NCI-H2196 treated with DMSO at 0.1 percent for 48 hours (cell line): ENCODE measurements around the gene CYP4F2.
"Not testable (repeated sequence)": the region's sequence is repeated elsewhere in the genome, so short reads cannot be mapped to it uniquely, and the experiment has no call there.

Source experiments
- DNase-seq: peaks from one replicate; lab custom pipeline; 2025; ENCODE audit not compliant: unreplicated experiment; lab: John Stamatoyannopoulos, UW

Gene CYP4F2, protein sequence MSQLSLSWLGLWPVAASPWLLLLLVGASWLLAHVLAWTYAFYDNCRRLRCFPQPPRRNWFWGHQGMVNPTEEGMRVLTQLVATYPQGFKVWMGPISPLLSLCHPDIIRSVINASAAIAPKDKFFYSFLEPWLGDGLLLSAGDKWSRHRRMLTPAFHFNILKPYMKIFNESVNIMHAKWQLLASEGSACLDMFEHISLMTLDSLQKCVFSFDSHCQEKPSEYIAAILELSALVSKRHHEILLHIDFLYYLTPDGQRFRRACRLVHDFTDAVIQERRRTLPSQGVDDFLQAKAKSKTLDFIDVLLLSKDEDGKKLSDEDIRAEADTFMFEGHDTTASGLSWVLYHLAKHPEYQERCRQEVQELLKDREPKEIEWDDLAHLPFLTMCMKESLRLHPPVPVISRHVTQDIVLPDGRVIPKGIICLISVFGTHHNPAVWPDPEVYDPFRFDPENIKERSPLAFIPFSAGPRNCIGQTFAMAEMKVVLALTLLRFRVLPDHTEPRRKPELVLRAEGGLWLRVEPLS

GRCh38 chr19:15897738-15898276, at the start of gene CYP4F2:
Gene CYP4F2 (minus strand): TSS chr19:15898074. CDS start chr19:15897611, 463 bp downstream.
- no peak for DNase-seq

- no peak for DNase-seq
These were observed 47.4 kb upstream of the CYP4F2 start for GRCh38 chr19:15945301-15945700.

- no peak for DNase-seq
These were observed 46.5 kb upstream of the CYP4F2 start for GRCh38 chr19:15944401-15944800.

DNA sequence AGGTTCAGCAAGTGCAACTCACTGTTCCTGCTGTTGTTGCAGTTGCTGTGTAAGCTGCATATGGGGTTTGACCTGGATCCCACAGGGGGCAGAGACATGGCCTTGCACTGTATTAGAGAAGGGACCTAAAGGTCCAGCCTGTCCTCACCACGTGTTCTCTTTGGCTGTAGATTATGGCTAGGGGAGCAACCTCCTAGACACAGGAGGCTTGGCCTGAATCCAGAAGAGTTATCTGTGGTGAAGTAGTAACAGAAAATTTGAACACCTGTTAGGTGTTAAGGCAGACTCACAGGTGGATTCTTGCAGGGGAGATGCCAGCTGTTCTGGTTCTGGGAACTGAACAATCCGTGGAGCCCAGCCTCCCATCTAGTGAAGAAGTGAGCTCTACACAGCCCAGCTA, 39.9 kb upstream of the CYP4F2 start:
- no peak for DNase-seq

- DNase-seq, result no peak
These were observed 39.1 kb upstream of the CYP4F2 start for GRCh38 chr19:15936950-15937349.

DNA sequence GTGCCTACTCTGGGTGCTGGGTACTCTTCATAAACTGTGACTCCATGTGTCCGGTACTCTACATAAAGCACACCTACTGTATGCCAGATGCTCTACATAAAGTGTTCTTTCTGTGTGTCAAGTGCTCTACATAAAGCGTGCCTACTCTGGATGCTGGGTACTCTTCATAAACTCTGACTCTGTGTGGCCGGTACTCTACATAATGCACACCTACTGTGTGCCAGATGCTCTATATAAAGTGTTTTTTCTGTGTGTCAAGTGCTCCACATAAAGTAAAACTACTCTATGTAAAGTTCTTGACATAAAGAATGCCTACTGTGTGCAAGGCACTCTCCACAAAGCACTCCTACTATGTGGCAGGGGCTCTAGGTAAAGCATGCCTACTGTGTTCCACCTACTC, 38.3 kb upstream of the CYP4F2 start:
- no peak for DNase-seq

- DNase-seq, result peak; percentile 84
These were observed 37.4 kb upstream of the CYP4F2 start for GRCh38 chr19:15935167-15935702.

- DNase-seq, result peak; percentile 84
These were observed 36.6 kb upstream of the CYP4F2 start, which contains the start of gene CYP4F11 for GRCh38 chr19:15934332-15935078. Gene CYP4F11 (minus strand): TSS chr19:15934529. CDS start chr19:15934408, 121 bp downstream.

DNA sequence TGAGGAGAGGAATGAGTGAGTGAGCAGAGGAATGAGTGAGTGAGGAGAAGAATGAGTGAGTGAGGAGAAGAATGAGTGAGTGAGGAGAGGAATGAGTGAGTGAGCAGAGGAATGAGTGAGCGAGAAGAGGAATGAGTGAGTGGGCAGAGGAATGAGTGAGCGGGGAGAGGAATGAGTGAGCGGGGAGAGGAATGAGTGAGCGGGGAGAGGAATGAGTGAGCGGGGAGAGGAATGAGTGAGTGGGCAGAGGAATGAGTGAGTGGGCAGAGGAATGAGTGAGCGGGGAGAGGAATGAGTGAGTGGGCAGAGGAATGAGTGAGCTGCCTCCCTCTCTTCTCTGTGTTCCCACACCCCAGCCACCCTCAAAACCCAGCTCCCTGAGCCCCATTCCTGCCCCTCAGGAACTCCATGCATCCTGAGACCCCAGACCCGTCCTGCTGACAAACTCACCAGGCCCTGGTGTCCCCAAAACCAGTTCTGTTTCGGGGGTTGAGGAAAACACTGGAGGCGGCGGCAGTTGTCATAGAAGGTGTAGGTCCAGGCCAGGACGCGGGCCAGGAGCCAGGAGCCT, 36.0 kb upstream of the CYP4F2 start:
- not testable (repeated sequence) for DNase-seq

- no peak for DNase-seq
These were observed 30.4 kb upstream of the CYP4F2 start for GRCh38 chr19:15928321-15928720.

DNA sequence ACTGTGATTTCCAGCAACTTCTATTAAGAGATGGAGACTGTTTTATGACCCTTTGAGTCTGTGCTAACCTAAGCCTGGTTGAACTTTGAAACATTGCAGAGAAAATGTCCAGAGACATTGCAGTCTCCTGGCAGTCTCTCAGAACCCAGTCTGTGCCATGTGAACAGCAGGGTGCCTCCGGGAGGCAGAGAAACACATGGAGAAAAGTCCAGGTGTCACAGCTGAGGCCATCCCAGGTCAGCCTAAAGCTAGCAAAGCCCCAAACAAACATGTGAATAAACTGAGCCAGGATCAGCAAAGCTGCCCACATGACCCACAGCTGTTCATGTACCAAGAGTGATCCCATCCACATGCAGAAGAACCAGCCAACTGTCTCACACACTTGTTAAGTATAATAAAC, 28.6 kb upstream of the CYP4F2 start:
- DNase-seq, result no peak

- DNase-seq, result no peak
These were observed 25.8 kb upstream of the CYP4F2 start for GRCh38 chr19:15923702-15924101.

DNA sequence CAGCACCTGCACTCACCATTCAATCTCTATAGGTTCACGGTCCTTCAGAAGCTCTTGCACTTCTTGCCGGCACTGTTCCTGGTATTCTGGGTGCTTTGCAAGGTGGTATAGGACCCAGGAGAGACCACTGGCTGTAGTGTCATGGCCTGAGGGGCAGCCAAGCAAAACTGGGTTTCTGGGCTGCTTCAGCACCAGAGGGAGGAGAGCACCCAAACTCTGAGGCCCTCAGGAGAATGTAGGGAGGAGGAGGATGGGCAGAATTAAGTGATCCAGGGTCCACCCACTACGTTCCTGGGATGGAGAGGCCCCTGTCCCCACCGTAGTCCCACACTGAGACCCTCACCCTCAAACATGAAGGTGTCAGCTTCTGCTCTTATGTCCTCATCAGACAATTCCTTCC, 24.1 kb upstream of the CYP4F2 start:
- no peak for DNase-seq

GRCh38 chr19:15919243-15919642, 21.4 kb upstream of the CYP4F2 start:
- no peak for DNase-seq

DNA sequence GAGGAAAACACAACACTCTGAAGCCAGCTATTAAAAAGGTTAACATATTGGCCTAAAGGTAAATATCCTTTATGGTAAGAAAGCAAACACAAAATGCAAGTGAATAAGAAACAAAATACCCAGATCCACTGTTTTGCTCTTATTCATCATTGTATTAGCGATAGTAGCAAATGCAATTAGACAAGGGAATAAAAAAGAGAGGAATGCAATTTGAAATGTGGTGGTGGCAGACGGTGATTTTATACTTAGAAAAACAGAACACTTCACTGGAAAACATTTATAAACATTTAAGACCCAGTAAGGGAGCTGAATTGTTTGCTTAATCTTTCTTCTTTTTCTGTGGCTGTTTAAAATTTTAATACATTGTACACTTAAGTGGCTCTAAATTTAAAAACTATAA, 17.2 kb upstream of the CYP4F2 start:
- no peak for DNase-seq

DNA sequence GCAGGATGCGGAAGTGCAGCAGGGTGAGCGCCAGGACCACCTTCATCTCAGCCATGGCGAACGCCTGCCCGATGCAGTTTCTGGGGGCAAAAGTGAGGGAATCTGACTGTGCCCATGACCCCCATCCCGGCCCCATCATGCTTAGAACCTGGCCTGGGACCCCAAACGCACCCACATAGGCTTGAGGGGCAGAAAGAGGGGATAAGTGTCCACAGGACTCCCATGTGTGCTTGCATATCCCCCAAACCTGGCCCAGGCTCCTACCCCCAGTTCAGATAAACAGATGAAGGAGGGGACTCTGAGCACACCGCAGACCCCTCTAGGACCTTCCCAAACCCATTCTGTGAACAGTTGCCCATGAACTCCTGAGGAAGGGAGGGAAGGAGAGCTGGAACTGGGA, 16.0 kb upstream of the CYP4F2 start:
- no peak for DNase-seq

- no peak for DNase-seq
These were observed 15.5 kb upstream of the CYP4F2 start for GRCh38 chr19:15913384-15913783.

DNA sequence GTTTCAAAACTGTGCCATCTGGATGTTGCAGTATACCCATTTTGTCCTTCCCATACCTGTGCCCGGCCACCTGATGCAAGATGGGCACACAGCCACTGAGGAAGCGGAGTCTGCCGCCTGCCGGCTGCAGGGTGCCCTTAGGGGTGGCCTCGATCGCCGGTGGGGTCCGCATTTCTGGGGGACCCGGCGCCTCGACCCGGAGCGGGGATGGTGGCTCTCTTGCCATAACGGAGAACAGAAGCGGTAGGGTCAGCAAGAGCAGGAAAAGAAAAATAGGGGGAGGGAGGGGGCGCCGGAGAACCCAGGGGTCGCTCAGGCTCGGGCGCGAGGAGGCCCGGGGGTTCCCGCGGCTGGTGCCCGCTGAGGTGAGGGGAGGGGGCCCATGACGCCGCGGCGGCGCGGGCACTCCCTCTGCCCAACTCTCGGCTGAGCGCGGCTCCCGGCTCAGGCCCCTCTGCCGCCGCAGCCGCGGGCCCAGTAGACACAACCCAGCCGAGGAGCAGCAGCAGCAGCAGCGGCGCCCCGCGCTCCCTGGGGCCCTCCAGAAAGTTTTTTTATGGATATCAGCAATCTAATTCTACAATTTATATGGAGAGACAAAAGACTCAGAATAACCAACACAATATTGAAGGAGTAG, 13.8 kb upstream of the CYP4F2 start:
- no peak for DNase-seq

DNA sequence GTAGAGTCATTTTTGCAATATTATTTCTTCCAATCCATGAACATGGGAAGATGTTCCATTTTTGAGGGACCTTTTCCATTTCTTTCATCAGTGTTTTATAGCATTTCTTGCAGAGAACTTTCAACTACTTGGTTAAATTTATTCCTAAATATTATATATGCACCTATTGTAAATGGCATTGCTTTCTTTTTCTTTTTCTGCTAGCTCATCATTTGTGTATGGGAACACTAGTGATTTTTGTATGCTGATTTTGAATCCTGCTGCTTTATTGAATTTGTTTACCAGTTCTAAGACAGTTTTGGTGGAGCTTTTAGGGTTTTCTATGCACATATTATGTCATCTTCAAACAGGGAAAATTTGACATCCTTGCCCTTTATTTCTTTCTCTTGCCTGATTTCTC, 7.2 kb upstream of the CYP4F2 start:
- DNase-seq, result no peak

- DNase-seq, result not testable (repeated sequence)
These were observed 5.0 kb upstream of the CYP4F2 start for GRCh38 chr19:15902898-15903297.

DNA sequence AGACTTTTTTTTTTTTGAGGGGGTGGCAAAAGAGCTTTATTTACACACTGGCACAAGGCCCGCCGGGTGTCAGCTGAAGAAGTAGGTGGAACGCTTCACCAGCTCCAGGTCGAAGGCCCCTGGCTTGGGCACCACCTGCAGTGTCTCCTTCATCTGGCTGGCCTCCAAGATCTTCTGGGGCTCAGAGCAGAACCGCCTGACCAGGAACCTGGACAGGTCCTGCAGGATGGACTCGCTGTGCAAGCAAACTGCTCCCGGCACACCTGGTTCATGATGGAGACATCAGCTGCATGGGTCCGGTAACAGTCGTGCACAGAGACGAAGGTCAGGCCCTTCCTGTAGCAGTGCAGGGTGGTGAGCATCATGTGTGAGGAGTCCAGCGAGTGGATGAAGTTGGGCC, 4.4 kb upstream of the CYP4F2 start:
- no peak for DNase-seq
